OCI-LY3 (cell line): ENCODE results near the gene MADCAM1.

Experiments used
- CTCF ChIP-seq: fragments of 200-600, 300-600 bp; sonication (generic); IDR thresholded peaks from 2 replicates; pipeline ENCODE4 v1.5.1; 2014; ENCODE audit warnings: antibody characterized with exemption, low read length, low read depth
- EZH2phosphoT487 ChIP-seq: fragments of 200-600 bp; shearing (Covaris generic); IDR thresholded peaks from 2 replicates; pipeline ENCODE4 v1.6.1; 2018; ENCODE audit warnings: antibody characterized with exemption, mixed run types, low read depth

GRCh38 chr19:543910-544608 is 47.8 kb downstream of the MADCAM1 start, which contains the start of gene GZMM:
- TF ChIP-seq CTCF (no peak), EZH2phosphoT487 (no peak)
